GM12878 (cell line): Measurements from ENCODE around the gene TTYH1. TPM values are rescaled to one million over a fixed set of nuclear protein-coding genes. Genes with fewer than 3 reads are reported as not detected.

Experiments
- CBX3 ChIP-seq: fragments of 200-600 bp; sonication (generic); IDR thresholded peaks from 2 replicates; pipeline ENCODE4 v1.6.1; 2016; ENCODE audit warnings: low read depth, borderline replicate concordance
- EGR1 ChIP-seq, 2 experiments: IDR thresholded peaks; 1 replicate in 1 of 2; 2 replicates in 1 of 2; pipeline ENCODE4 v1.6.1; 2011 to 2012; ENCODE audit warnings: low read depth in 2 of 2, low read length in 2 of 2, borderline replicate concordance in 1 of 2, mild to moderate bottlenecking in 1 of 2, moderate library complexity in 1 of 2
- IKZF1 ChIP-seq: fragments of 450-650 bp; conservative IDR thresholded peaks from 2 replicates; pipeline ENCODE4 v1.6.1; 2017; ENCODE audit warnings: antibody characterized with exemption, mild to moderate bottlenecking
- LARP7 ChIP-seq: fragments of 450-650 bp; IDR thresholded peaks from 2 replicates; pipeline ENCODE4 v1.6.1; 2017; ENCODE audit warnings: mild to moderate bottlenecking
- MXI1 ChIP-seq: fragments of 150-350 bp; IDR thresholded peaks from 2 replicates; pipeline ENCODE4 v1.6.1; 2011; ENCODE audit warnings: low read depth, mild to moderate bottlenecking, inconsistent platforms, low read length, improper control_type of control experiment
- NBN ChIP-seq: fragments of 450-650 bp; IDR thresholded peaks from 2 replicates; pipeline ENCODE4 v1.6.1; 2016
- POLR2AphosphoS5 ChIP-seq: IDR thresholded peaks from 2 replicates; pipeline ENCODE4 v1.6.1; 2011; ENCODE audit warnings: mild to moderate bottlenecking, low read length, inconsistent platforms
- RELA ChIP-seq: fragments of 450-650 bp; IDR thresholded peaks from 2 replicates; pipeline ENCODE4 v1.8.0; 2014; ENCODE audit warnings: borderline replicate concordance; ENCODE audit not compliant: partially characterized antibody
- REST ChIP-seq: IDR thresholded peaks from 2 replicates; pipeline ENCODE4 v1.6.1; 2012; ENCODE audit warnings: mild to moderate bottlenecking, low read depth, low read length
- TARDBP ChIP-seq: IDR thresholded peaks from 2 replicates; pipeline ENCODE4 v1.6.1; 2016; ENCODE audit warnings: borderline replicate concordance
- TCF12 ChIP-seq: IDR thresholded peaks from 2 replicates; pipeline ENCODE4 v1.6.1; 2011; ENCODE audit warnings: low read depth, mild to moderate bottlenecking, low read length
- TCF3 ChIP-seq: IDR thresholded peaks from 2 replicates; pipeline ENCODE4 v1.6.1; 2012; ENCODE audit warnings: low read depth, mild to moderate bottlenecking, low read length, borderline replicate concordance; ENCODE audit not compliant: insufficient read depth
- polyA plus RNA-seq, 11 experiments: library from polyadenylated mRNA; depleted of rRNA in 4 of 11; unstranded in 6 of 11; stranded (reverse) in 5 of 11; fragments of >200 nt; fragmentation: Nextera tagmentation in 4 of 11; fragmentation: Illumina TruSeq in 1 of 11; extraction: Ambion mirVana in 4 of 11; extraction: Trizol in 1 of 11; gene quantifications; 1 replicate in 1 of 11; 2 replicates in 10 of 11; pipeline versions ENCODE4 v1.2.1 to v1.2.3, GENCODE V29; 2011 to 2016; ENCODE audit warnings: inconsistent platforms in 2 of 11, missing spikeins in 2 of 11, low read depth in 1 of 11
- total RNA-seq, 4 experiments: library from RNA; depleted of rRNA in 3 of 4; stranded (reverse); fragments of >200 nt in 3 of 4; fragmentation: Illumina TruSeq in 1 of 4; extraction: Trizol in 1 of 4; gene quantifications; 2 replicates each; pipeline versions ENCODE4 v1.2.1 to v1.2.3, GENCODE V29; 2013 to 2021
- TF ChIP-seq, protein P1 (sequence below): IDR thresholded peaks from 2 replicates; pipeline ENCODE4 v1.6.1; 2012; ENCODE audit warnings: low read depth, low read length, improper control_type of control experiment

TTYH1 gene
- total and polyA plus RNA-seq, 10 of the 15 experiments (the other 5 are each of a cell fraction or from before 2014, with no cell fraction given): 0.01 to 0.36 (median 0.09) TPM; not detected in 3

GRCh38 chr19:54470991-54471782, 55.9 kb downstream of the TTYH1 start (continued):
- no peak for TF ChIP-seq REST
- peak; percentile 19 for TF ChIP-seq RELA
- TF ChIP-seq EGR1 (IDR thresholded peaks at IDR 0.05; ENCODE audit: borderline replicate concordance in 1 of 2, low read depth in 2 of 2, low read length in 2 of 2): no peak
- TF ChIP-seq POLR2AphosphoS5: 0 out of 2 replicates have a peak, but pooled peaks have one; percentile 31
- TF ChIP-seq TARDBP: no peak
- no peak for TF ChIP-seq LARP7
- no peak for TF ChIP-seq CBX3
- TF ChIP-seq, protein P1, sequence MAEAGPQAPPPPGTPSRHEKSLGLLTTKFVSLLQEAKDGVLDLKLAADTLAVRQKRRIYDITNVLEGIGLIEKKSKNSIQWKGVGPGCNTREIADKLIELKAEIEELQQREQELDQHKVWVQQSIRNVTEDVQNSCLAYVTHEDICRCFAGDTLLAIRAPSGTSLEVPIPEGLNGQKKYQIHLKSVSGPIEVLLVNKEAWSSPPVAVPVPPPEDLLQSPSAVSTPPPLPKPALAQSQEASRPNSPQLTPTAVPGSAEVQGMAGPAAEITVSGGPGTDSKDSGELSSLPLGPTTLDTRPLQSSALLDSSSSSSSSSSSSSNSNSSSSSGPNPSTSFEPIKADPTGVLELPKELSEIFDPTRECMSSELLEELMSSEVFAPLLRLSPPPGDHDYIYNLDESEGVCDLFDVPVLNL: no peak
- TF ChIP-seq TCF3: 0 out of 2 replicates have a peak, but pooled peaks have one; percentile 62
- no peak for TF ChIP-seq NBN
- peak; percentile 71 for TF ChIP-seq IKZF1
- TF ChIP-seq TCF12: peak; percentile 78; the same call in 1 of the 2 replicates
- 0 out of 2 replicates have a peak, but pooled peaks have one; percentile 31 for TF ChIP-seq MXI1
